ENCODE data around the gene JADE2.

Gene JADE2

GRCh38 chr5:134479839-134480238 is 45.6 kb upstream of the JADE2 start:
- TF ChIP-seq ARNTL (CRISPR knock-in tag; IDR thresholded peaks at IDR 0.05; ENCODE audit: borderline replicate concordance, low read depth) (no peak), ZNF70 (CRISPR knock-in tag; IDR thresholded peaks at IDR 0.05) (no peak), ISL1 (CRISPR knock-in tag; IDR thresholded peaks at IDR 0.05) (no peak), PATZ1 (CRISPR knock-in tag; IDR thresholded peaks at IDR 0.05; ENCODE audit: borderline replicate concordance) (no peak), OSR1 (CRISPR knock-in tag; IDR thresholded peaks at IDR 0.05) (no peak), BACH2 (CRISPR knock-in tag; IDR thresholded peaks at IDR 0.05; ENCODE audit: borderline replicate concordance) (no peak), ZNF565 (CRISPR knock-in tag; conservative IDR thresholded peaks at IDR 0.05; ENCODE audit: low read depth) (no peak), TCF4 (CRISPR knock-in tag; IDR thresholded peaks at IDR 0.05; ENCODE audit: borderline replicate concordance) (no peak), SNAI2 (CRISPR knock-in tag; IDR thresholded peaks at IDR 0.05) (no peak), GLIS3 (CRISPR knock-in tag; IDR thresholded peaks at IDR 0.05) (no peak), ESRRG (CRISPR knock-in tag; IDR thresholded peaks at IDR 0.05) (no peak), CSRNP3 (CRISPR knock-in tag; IDR thresholded peaks at IDR 0.05) (no peak), ZNF8 (CRISPR knock-in tag; IDR thresholded peaks at IDR 0.05) (no peak), ZC3H10 (CRISPR knock-in tag; IDR thresholded peaks at IDR 0.05) (no peak), TOX (CRISPR knock-in tag; IDR thresholded peaks at IDR 0.05; ENCODE audit: borderline replicate concordance) (no peak)
- TF ChIP-seq, protein P1, sequence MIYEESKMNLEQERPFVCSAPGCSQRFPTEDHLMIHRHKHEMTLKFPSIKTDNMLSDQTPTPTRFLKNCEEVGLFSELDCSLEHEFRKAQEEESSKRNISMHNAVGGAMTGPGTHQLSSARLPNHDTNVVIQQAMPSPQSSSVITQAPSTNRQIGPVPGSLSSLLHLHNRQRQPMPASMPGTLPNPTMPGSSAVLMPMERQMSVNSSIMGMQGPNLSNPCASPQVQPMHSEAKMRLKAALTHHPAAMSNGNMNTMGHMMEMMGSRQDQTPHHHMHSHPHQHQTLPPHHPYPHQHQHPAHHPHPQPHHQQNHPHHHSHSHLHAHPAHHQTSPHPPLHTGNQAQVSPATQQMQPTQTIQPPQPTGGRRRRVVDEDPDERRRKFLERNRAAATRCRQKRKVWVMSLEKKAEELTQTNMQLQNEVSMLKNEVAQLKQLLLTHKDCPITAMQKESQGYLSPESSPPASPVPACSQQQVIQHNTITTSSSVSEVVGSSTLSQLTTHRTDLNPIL (CRISPR knock-in tag; IDR thresholded peaks at IDR 0.05; ENCODE audit: low read depth), result no peak
- TF ChIP-seq, protein P2, sequence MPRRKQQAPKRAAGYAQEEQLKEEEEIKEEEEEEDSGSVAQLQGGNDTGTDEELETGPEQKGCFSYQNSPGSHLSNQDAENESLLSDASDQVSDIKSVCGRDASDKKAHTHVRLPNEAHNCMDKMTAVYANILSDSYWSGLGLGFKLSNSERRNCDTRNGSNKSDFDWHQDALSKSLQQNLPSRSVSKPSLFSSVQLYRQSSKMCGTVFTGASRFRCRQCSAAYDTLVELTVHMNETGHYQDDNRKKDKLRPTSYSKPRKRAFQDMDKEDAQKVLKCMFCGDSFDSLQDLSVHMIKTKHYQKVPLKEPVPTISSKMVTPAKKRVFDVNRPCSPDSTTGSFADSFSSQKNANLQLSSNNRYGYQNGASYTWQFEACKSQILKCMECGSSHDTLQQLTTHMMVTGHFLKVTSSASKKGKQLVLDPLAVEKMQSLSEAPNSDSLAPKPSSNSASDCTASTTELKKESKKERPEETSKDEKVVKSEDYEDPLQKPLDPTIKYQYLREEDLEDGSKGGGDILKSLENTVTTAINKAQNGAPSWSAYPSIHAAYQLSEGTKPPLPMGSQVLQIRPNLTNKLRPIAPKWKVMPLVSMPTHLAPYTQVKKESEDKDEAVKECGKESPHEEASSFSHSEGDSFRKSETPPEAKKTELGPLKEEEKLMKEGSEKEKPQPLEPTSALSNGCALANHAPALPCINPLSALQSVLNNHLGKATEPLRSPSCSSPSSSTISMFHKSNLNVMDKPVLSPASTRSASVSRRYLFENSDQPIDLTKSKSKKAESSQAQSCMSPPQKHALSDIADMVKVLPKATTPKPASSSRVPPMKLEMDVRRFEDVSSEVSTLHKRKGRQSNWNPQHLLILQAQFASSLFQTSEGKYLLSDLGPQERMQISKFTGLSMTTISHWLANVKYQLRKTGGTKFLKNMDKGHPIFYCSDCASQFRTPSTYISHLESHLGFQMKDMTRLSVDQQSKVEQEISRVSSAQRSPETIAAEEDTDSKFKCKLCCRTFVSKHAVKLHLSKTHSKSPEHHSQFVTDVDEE (CRISPR knock-in tag; IDR thresholded peaks at IDR 0.05), result no peak
- TF ChIP-seq, protein P3, sequence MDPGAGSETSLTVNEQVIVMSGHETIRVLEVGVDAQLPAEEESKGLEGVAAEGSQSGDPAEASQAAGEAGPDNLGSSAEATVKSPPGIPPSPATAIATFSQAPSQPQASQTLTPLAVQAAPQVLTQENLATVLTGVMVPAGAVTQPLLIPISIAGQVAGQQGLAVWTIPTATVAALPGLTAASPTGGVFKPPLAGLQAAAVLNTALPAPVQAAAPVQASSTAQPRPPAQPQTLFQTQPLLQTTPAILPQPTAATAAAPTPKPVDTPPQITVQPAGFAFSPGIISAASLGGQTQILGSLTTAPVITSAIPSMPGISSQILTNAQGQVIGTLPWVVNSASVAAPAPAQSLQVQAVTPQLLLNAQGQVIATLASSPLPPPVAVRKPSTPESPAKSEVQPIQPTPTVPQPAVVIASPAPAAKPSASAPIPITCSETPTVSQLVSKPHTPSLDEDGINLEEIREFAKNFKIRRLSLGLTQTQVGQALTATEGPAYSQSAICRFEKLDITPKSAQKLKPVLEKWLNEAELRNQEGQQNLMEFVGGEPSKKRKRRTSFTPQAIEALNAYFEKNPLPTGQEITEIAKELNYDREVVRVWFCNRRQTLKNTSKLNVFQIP (CRISPR knock-in tag; IDR thresholded peaks at IDR 0.05; ENCODE audit: borderline replicate concordance, low read depth), result no peak
- no peak for ATAC-seq

DNA sequence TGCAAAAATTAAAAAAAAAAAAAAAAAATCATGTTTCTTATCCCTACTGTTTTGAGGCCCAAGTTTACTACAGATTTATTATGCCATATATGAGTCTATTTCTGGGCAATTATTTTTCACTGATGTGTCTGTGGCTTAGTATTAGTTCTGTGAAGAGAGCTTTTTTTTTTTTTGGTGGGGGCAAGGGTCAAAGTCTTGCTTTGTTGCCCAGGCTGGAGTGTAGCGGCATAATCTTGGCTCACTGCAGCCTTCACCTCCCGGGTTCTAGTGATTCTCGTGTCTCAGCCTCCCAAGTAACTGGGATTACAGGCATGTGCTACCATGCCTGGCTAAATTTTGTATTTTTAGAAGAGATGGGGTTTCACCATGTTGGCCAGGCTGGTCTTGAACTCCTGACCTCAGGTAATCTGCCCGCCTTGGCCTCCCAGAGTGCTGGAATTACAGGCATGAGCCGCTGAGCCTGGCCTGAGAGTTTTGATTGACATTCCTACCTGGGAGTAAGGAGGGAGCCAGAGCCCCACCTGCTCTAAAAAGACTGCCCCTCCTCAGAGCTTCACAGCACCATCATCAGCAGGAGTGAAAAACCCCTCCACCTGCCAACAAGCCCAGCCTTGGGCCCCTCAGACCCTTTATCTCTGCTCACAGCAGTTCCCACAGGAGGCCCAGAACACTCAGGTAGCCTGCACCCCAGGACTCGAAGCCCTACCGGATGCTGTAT is 36.1 kb upstream of the JADE2 start:
- no peak for ATAC-seq
- TF ChIP-seq, protein P1 (CRISPR knock-in tag; IDR thresholded peaks at IDR 0.05; ENCODE audit: low read depth), result no peak
- TF ChIP-seq TOX (CRISPR knock-in tag; IDR thresholded peaks at IDR 0.05; ENCODE audit: borderline replicate concordance) (no peak), ZNF70 (CRISPR knock-in tag; IDR thresholded peaks at IDR 0.05) (no peak), ARNTL (CRISPR knock-in tag; IDR thresholded peaks at IDR 0.05; ENCODE audit: borderline replicate concordance, low read depth) (no peak), ZNF565 (CRISPR knock-in tag; conservative IDR thresholded peaks at IDR 0.05; ENCODE audit: low read depth) (no peak), GLIS3 (CRISPR knock-in tag; IDR thresholded peaks at IDR 0.05) (no peak), ESRRG (CRISPR knock-in tag; IDR thresholded peaks at IDR 0.05) (no peak), RARB (CRISPR knock-in tag; IDR thresholded peaks at IDR 0.05) (no peak), BACH2 (CRISPR knock-in tag; IDR thresholded peaks at IDR 0.05; ENCODE audit: borderline replicate concordance) (no peak), ZFP3 (CRISPR knock-in tag; IDR thresholded peaks at IDR 0.05) (no peak), OSR1 (CRISPR knock-in tag; IDR thresholded peaks at IDR 0.05) (no peak), ISL1 (CRISPR knock-in tag; IDR thresholded peaks at IDR 0.05) (no peak), ZNF8 (CRISPR knock-in tag; IDR thresholded peaks at IDR 0.05) (no peak), PATZ1 (CRISPR knock-in tag; IDR thresholded peaks at IDR 0.05; ENCODE audit: borderline replicate concordance) (no peak), CSDC2 (CRISPR knock-in tag; IDR thresholded peaks at IDR 0.05) (no peak), TCF4 (CRISPR knock-in tag; IDR thresholded peaks at IDR 0.05; ENCODE audit: borderline replicate concordance) (no peak)
- TF ChIP-seq, protein P2 (CRISPR knock-in tag; IDR thresholded peaks at IDR 0.05), result no peak

Measured in SK-N-SH treated with all-trans-retinoic acid at 6 μM for 48 hours (cell line).